ENCODE data around the gene KDELR3. TPM values are rescaled to one million over a fixed set of nuclear protein-coding genes. Genes with fewer than 3 reads are reported as not detected.

KDELR3 gene
- polyA plus RNA-seq, 1 donor from 2014 or later = not detected

- H3K9me2 ChIP-seq (ENCODE audit: insufficient read depth, low read length) = no peaks in the 10 kb centered on the region
- H2AFZ ChIP-seq (ENCODE audit: low read depth, low read length) = no peak overlapping the region
- TF ChIP-seq TAF1 (IDR thresholded peaks at IDR 0.05; ENCODE audit: low read depth) (no peak), EZH2 (IDR thresholded peaks at IDR 0.05; ENCODE audit: borderline replicate concordance, insufficient read depth, low read length, poor library complexity, severe bottlenecking) (no peak)
- peaks cover 14% of the 10 kb centered on the region for H4K20me1 ChIP-seq (ENCODE audit: insufficient read depth)
- peaks cover 22% of the 10 kb centered on the region for H3K79me2 ChIP-seq (replicated peaks; ENCODE audit: insufficient read depth, low read length)
- H3K9ac ChIP-seq (ENCODE audit: low read length) = no peak overlapping the region
- H3K9me3 ChIP-seq (ENCODE audit: low read length) = no peaks in the 10 kb centered on the region
- H3K27me3 ChIP-seq (ENCODE audit: insufficient read depth, low read depth, low read length) = no peaks in the 10 kb centered on the region
- no peak overlapping the region for H3K27ac ChIP-seq (ENCODE audit: low read length)
- no peak overlapping the region for H3K4me3 ChIP-seq (ENCODE audit: low read length)
- H3F3A ChIP-seq (ENCODE audit: insufficient read depth, low read length, poor library complexity, severe bottlenecking) = no peaks in the 10 kb centered on the region
- no peak overlapping the region for H3K4me2 ChIP-seq (ENCODE audit: low read length)
- H3K36me3 ChIP-seq (ENCODE audit: insufficient read depth, low read length) = peaks cover 28% of the 10 kb centered on the region
These were observed 23.0 kb downstream of the KDELR3 start for GRCh38 chr22:38490915-38491314.

GRCh38 chr22:38491707-38492348, 23.9 kb downstream of the KDELR3 start:
- H3K27ac ChIP-seq (ENCODE audit: low read length) = no peak overlapping the region
- no peaks in the 10 kb centered on the region for H3K9me2 ChIP-seq (ENCODE audit: insufficient read depth, low read length)
- H3F3A ChIP-seq (ENCODE audit: insufficient read depth, low read length, poor library complexity, severe bottlenecking) = no peaks in the 10 kb centered on the region
- peaks cover 21% of the 10 kb centered on the region for H3K36me3 ChIP-seq (ENCODE audit: insufficient read depth, low read length)
- H3K79me2 ChIP-seq (replicated peaks; ENCODE audit: insufficient read depth, low read length) = peaks cover 29% of the 10 kb centered on the region
- no peaks in the 10 kb centered on the region for H3K9me3 ChIP-seq (ENCODE audit: low read length)
- no peak overlapping the region for H3K9ac ChIP-seq (ENCODE audit: low read length)
- no peak overlapping the region for H3K4me2 ChIP-seq (ENCODE audit: low read length)
- no peaks in the 10 kb centered on the region for H3K27me3 ChIP-seq (ENCODE audit: insufficient read depth, low read depth, low read length)
- H4K20me1 ChIP-seq (ENCODE audit: insufficient read depth) = peaks cover 14% of the 10 kb centered on the region
- TF ChIP-seq EZH2 (IDR thresholded peaks at IDR 0.05; ENCODE audit: borderline replicate concordance, insufficient read depth, low read length, poor library complexity, severe bottlenecking) (no peak), POLR2AphosphoS5 (IDR thresholded peaks at IDR 0.05) (no peak), SMC3 (conservative IDR thresholded peaks at IDR 0.05; ENCODE audit: poor library complexity) (no peak), TAF1 (IDR thresholded peaks at IDR 0.05; ENCODE audit: low read depth) (no peak), EP300 (conservative IDR thresholded peaks at IDR 0.05; ENCODE audit: poor library complexity, severe bottlenecking) (no peak), MXI1 (conservative IDR thresholded peaks at IDR 0.05; ENCODE audit: poor library complexity, severe bottlenecking) (no peak), RAD21 (conservative IDR thresholded peaks at IDR 0.05) (no peak), CTCF (IDR thresholded peaks at IDR 0.05; ENCODE audit: poor library complexity, severe bottlenecking) (no peak)
- TF ChIP-seq, protein P1, sequence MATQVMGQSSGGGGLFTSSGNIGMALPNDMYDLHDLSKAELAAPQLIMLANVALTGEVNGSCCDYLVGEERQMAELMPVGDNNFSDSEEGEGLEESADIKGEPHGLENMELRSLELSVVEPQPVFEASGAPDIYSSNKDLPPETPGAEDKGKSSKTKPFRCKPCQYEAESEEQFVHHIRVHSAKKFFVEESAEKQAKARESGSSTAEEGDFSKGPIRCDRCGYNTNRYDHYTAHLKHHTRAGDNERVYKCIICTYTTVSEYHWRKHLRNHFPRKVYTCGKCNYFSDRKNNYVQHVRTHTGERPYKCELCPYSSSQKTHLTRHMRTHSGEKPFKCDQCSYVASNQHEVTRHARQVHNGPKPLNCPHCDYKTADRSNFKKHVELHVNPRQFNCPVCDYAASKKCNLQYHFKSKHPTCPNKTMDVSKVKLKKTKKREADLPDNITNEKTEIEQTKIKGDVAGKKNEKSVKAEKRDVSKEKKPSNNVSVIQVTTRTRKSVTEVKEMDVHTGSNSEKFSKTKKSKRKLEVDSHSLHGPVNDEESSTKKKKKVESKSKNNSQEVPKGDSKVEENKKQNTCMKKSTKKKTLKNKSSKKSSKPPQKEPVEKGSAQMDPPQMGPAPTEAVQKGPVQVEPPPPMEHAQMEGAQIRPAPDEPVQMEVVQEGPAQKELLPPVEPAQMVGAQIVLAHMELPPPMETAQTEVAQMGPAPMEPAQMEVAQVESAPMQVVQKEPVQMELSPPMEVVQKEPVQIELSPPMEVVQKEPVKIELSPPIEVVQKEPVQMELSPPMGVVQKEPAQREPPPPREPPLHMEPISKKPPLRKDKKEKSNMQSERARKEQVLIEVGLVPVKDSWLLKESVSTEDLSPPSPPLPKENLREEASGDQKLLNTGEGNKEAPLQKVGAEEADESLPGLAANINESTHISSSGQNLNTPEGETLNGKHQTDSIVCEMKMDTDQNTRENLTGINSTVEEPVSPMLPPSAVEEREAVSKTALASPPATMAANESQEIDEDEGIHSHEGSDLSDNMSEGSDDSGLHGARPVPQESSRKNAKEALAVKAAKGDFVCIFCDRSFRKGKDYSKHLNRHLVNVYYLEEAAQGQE (IDR thresholded peaks at IDR 0.05; ENCODE audit: borderline replicate concordance) = no peak
- no peak overlapping the region for H3K4me3 ChIP-seq (ENCODE audit: low read length)
- H2AFZ ChIP-seq (ENCODE audit: low read depth, low read length) = no peak overlapping the region
